ENCODE measurements around the gene CCDC170.

The CCDC170 gene

GRCh38 chr6:151670116-151670515, 176.3 kb downstream of the CCDC170 start:
- DNase-seq (no peak), ATAC-seq (ENCODE audit: insufficient read depth, low read depth) (no peak)
- H3K9ac ChIP-seq (ENCODE audit: low read depth, low read length), result no peak overlapping the region
- H3K4me1 ChIP-seq (ENCODE audit: insufficient read depth, low read length), result no peaks in the 10 kb centered on the region
- no peaks in the 10 kb centered on the region for H3K9me3 ChIP-seq (ENCODE audit: insufficient read depth, low read length, severe bottlenecking)
- H4K20me1 ChIP-seq (ENCODE audit: insufficient read depth, low read length), result no peaks in the 10 kb centered on the region
- H3K27ac ChIP-seq (ENCODE audit: low read length), result no peak overlapping the region
- H2AFZ ChIP-seq (ENCODE audit: low read depth, low read length), result no peak overlapping the region
- H3K27me3 ChIP-seq (ENCODE audit: insufficient read depth, low read length, poor library complexity), result no peaks in the 10 kb centered on the region
- no peaks in the 10 kb centered on the region for H3K36me3 ChIP-seq (ENCODE audit: insufficient read depth, low read length)
- no peak overlapping the region for H3K4me3 ChIP-seq (ENCODE audit: low read depth in 1 of 2, low read length in 2 of 2)
- H3K4me2 ChIP-seq (ENCODE audit: insufficient read depth, low read length), result no peak overlapping the region
- no peaks in the 10 kb centered on the region for H3K79me2 ChIP-seq (ENCODE audit: insufficient read depth, low read length)
- no peak for TF ChIP-seq EZH2 (IDR thresholded peaks at IDR 0.05; ENCODE audit: borderline replicate concordance, low read depth, low read length, severe bottlenecking)
- no peak for TF ChIP-seq CTCF (IDR thresholded peaks at IDR 0.05; ENCODE audit: borderline replicate concordance, extremely low read depth, low read length, poor library complexity, severe bottlenecking)
